Spleen (tissue), 11 donors: ENCODE measurements around the gene SDK2. TPM values are rescaled to one million over a fixed set of nuclear protein-coding genes. Genes with fewer than 3 reads are reported as not detected.

Experiments used
- DNase-seq: peaks from one replicate; pipeline ENCODE4 v3.0.0-alpha.2; 2020
- H3K27ac ChIP-seq, 8 donors: fragments of 200-600 bp; sonication (generic) in 7 of 8; 1 replicate in 4 of 8; 2 replicates in 4 of 8; pipeline versions ENCODE4 v1.5.0 to v1.8.0; 2016 to 2021; ENCODE audit warnings: inconsistent platforms in 4 of 8, mild to moderate bottlenecking in 4 of 8, moderate library complexity in 1 of 8
- H3K27me3 ChIP-seq, 7 donors: fragments of 200-600 bp; sonication (generic) in 6 of 7; replicated peaks in 1 of 7; 1 replicate in 4 of 7; 2 replicates in 3 of 7; pipeline versions ENCODE4 v1.5.0 to v1.8.0; 2016 to 2021; ENCODE audit warnings: inconsistent platforms in 3 of 7, mild to moderate bottlenecking in 1 of 7
- H3K36me3 ChIP-seq, 6 donors: fragments of 200-600 bp; sonication (generic) in 5 of 6; 1 replicate in 4 of 6; 2 replicates in 2 of 6; pipeline versions ENCODE4 v1.5.0 to v1.8.0; 2016 to 2021; ENCODE audit warnings: inconsistent platforms in 2 of 6
- H3K4me1 ChIP-seq, 6 donors: fragments of 200-600 bp; sonication (generic) in 5 of 6; 1 replicate in 3 of 6; 2 replicates in 3 of 6; pipeline versions ENCODE4 v1.5.0 to v1.8.0; 2016 to 2021; ENCODE audit warnings: inconsistent platforms in 3 of 6
- H3K4me3 ChIP-seq, 8 donors: fragments of 200-600 bp; sonication (generic) in 7 of 8; 1 replicate in 4 of 8; 2 replicates in 4 of 8; pipeline versions ENCODE4 v1.5.0 to v1.8.0; 2016 to 2021; ENCODE audit warnings: inconsistent platforms in 4 of 8, mild to moderate bottlenecking in 4 of 8, moderate library complexity in 2 of 8
- H3K9me3 ChIP-seq, 8 donors: fragments of 200-600 bp; sonication (generic) in 7 of 8; 1 replicate in 4 of 8; 2 replicates in 4 of 8; pipeline versions ENCODE4 v1.5.0 to v1.8.0; 2016 to 2021; ENCODE audit warnings: inconsistent platforms in 4 of 8
- POLR2A ChIP-seq, 3 donors: fragments of 450-650 bp; IDR thresholded peaks; one replicate each; pipeline ENCODE4 v1.5.1; 2017; ENCODE audit warnings: antibody characterized with exemption in 3 of 3, mild to moderate bottlenecking in 1 of 3
- POLR2AphosphoS5 ChIP-seq, 3 donors: sonication (generic); formaldehyde crosslinking; IDR thresholded peaks; one replicate each; pipeline ENCODE4 v1.5.1; 2017; ENCODE audit warnings: antibody characterized with exemption in 3 of 3
- WGBS, 5 donors: extraction: QIAGEN DNeasy Blood & Tissue Kit in 3 of 5; methylation state at CpG; one replicate each; pipeline versions ENCODE4 v1.1.5 to v1.1.7; 2013 to 2018; 5-methylcytosine and 5-hydroxymethylcytosine counted together
- intact Hi-C: fragments of 100-400 bp; cut with DNase I; formaldehyde crosslinking; loops from one replicate; pipeline ENCODE4 v1.15.0; 2023; ENCODE audit warnings: low total_unique reads
- polyA plus RNA-seq, 3 donors: library from polyadenylated mRNA; stranded (reverse); fragments of 200-250 nt; gene quantifications; one replicate each; pipeline ENCODE4 v1.2.1, GENCODE V29; 2013
- total RNA-seq, 7 donors: library from RNA; depleted of rRNA in 3 of 7; stranded (reverse); fragments of >200 nt in 3 of 7; fragmentation: NEBNext Ultra II Directional in 4 of 7; extraction: Animal tissue kit (Norgen Biotek cat#: 25700) in 4 of 7; gene quantifications; one replicate each; pipeline versions ENCODE4 v1.1.0 to v1.2.1, GENCODE V29; 2016 to 2021
- TF ChIP-seq, protein P1 (sequence below), 11 experiments: fragments of 200-600 bp in 7 of 11; fragments of 450-650 bp in 4 of 11; sonication (generic) in 4 of 11; IDR thresholded peaks in 8 of 11; conservative IDR thresholded peaks in 3 of 11; 1 replicate in 7 of 11; 2 replicates in 4 of 11; pipeline versions ENCODE4 v1.4.0 to v1.8.0; 2016 to 2021; ENCODE audit warnings: antibody characterized with exemption in 11 of 11, inconsistent platforms in 4 of 11, mild to moderate bottlenecking in 1 of 11
- donor health status: healthy with polysubstance abuse.
- donor health status: DM: no; HTN: no; CAD: no; lungs with moderate emphysema.
- donor health status: DM: no; HTN: no; CAD: no.
- donor health status: Bipolar disorder and iron deficiency.
- donor health status: healthy.
- donor health status: DM: no; HTN: no; CAD: no.
- donor health status: DM: yes; HTN: yes; CAD: no.

Gene SDK2
- total and polyA plus RNA-seq, 10 donors = 0.86 to 16.5 (median 9.7) TPM

DNA sequence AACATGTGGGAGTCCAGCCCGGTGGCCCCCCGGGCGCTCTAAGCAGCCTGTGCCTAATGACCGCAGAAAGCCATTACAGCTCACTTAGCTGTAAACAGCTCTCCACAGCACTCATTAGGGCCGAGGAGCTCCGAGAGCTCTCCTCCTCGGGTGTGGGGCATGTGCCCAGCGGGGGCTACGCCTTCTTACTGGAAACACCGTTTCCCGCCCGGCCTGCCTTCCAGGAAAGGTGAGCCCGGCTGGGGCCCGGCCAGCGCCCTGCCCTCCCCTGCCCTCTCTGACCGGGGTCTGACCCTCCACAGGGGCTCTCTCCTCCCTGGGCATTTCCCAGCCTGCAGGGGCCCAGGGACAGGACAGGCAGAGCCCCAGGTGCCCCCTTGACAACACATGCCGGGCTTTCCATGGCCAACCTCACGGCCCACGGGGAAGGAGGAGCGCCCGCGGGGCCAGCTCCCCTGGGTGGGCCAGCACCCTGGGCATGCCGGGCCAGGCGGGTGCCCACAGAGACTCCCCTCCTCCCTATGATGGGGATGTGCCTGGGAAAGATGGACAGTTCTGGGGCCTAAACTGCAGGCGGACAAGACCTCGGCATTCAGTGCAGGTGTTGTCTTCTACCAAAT is 72.6 kb downstream of the SDK2 start:
- peak; percentile 72 for DNase-seq
- intact Hi-C loops = no loop called here
- Histone ChIP-seq H3K4me1 (peaks cover 0 to 14% (median 11%) of the 10 kb centered on the region in 6 donors), H3K36me3 (no peaks in the 10 kb centered on the region), H3K9me3 (no peaks in the 10 kb centered on the region), H3K27ac (no peak overlapping the region), H3K27me3 (no peaks in the 10 kb centered on the region), H3K4me3 (no peak overlapping the region)
- no peak for TF ChIP-seq POLR2A (IDR thresholded peaks at IDR 0.05)
- TF ChIP-seq, protein P1, sequence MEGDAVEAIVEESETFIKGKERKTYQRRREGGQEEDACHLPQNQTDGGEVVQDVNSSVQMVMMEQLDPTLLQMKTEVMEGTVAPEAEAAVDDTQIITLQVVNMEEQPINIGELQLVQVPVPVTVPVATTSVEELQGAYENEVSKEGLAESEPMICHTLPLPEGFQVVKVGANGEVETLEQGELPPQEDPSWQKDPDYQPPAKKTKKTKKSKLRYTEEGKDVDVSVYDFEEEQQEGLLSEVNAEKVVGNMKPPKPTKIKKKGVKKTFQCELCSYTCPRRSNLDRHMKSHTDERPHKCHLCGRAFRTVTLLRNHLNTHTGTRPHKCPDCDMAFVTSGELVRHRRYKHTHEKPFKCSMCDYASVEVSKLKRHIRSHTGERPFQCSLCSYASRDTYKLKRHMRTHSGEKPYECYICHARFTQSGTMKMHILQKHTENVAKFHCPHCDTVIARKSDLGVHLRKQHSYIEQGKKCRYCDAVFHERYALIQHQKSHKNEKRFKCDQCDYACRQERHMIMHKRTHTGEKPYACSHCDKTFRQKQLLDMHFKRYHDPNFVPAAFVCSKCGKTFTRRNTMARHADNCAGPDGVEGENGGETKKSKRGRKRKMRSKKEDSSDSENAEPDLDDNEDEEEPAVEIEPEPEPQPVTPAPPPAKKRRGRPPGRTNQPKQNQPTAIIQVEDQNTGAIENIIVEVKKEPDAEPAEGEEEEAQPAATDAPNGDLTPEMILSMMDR (IDR thresholded peaks at IDR 0.05 in 8 of 11, conservative IDR thresholded peaks at IDR 0.05 in 3 of 11) = no peak
- TF ChIP-seq POLR2AphosphoS5 (IDR thresholded peaks at IDR 0.05) = no peak
- 84 to 95% (median 91%) methylated on average over 17 to 26 of the region's 26 CpGs for WGBS, 5 donors

DNA sequence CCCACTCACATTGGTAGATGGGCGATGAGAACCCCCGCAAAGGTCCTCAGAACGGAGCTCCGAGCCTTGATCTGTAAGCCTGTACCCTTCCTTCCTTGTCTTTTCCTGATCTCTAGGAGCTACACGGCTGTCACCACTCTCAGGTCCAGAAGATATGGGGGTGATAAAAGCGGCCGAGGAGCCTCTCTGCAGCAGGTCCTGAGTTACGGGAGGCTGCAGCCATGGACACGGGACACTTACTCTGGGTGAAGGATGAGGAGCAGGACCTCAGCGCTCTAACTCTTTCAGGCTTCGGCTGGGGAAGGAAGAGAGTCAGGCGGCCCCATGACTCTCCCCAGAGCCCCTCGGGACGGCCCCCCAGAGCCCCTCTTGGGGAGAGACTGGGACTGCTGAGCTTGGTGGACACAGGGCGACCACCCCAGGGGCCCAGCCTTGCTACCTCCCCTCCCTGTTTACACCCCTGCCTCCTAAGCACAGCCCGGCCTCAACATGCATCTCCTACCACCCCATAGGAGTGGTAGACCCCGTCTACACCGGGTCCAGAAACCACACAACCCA is 74.4 kb downstream of the SDK2 start:
- 87 to 92% (median 90%) methylated on average over 16 to 18 of the region's 18 CpGs for WGBS, 5 donors
- no peak overlapping the region for H3K27ac ChIP-seq
- H3K4me1 ChIP-seq = peaks cover 0 to 16% (median 11%) of the 10 kb centered on the region in 6 donors
- no peaks in the 10 kb centered on the region for H3K36me3 ChIP-seq
- intact Hi-C loops = no loop called here
- peak; percentile 70 for DNase-seq
- H3K9me3 ChIP-seq = no peaks in the 10 kb centered on the region
- TF ChIP-seq POLR2A (IDR thresholded peaks at IDR 0.05) (no peak), POLR2AphosphoS5 (IDR thresholded peaks at IDR 0.05) (no peak)
- TF ChIP-seq, protein P1 (IDR thresholded peaks at IDR 0.05 in 8 of 11, conservative IDR thresholded peaks at IDR 0.05 in 3 of 11) = no peak
- no peaks in the 10 kb centered on the region for H3K27me3 ChIP-seq
- H3K4me3 ChIP-seq = no peak overlapping the region

DNA sequence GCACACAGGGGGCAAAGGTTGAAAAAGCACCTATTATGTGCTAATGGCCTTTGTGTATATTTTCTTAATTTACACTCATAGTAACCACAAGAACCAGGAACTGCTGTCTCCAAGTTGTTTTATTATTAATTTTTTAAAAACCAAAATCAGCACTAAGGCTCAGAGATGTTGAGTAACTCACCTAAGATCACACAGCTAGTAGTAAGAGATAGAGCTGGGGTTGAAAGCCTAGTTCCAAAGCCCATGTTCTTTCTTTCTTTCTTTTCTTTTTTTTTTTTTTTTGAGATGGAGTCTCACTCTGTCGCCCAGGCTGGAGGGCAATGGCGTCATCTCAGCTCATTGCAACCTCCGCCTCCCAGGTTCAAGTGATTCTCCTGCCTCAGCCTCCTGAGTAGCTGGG is 75.3 kb downstream of the SDK2 start:
- Histone ChIP-seq H3K4me3 (no peak overlapping the region), H3K27ac (no peak overlapping the region), H3K4me1 (peaks cover 0 to 16% (median 11%) of the 10 kb centered on the region in 6 donors), H3K27me3 (no peaks in the 10 kb centered on the region), H3K36me3 (no peaks in the 10 kb centered on the region), H3K9me3 (no peaks in the 10 kb centered on the region)
- no peak for TF ChIP-seq POLR2AphosphoS5 (IDR thresholded peaks at IDR 0.05)
- TF ChIP-seq, protein P1 (IDR thresholded peaks at IDR 0.05 in 8 of 11, conservative IDR thresholded peaks at IDR 0.05 in 3 of 11) = no peak
- TF ChIP-seq POLR2A (IDR thresholded peaks at IDR 0.05) = no peak
- no peak for DNase-seq
- intact Hi-C loops = no loop called here
- WGBS, 5 donors = 95 to 96% (median 95%) methylated on average over 3 of the region's 3 CpGs

DNA sequence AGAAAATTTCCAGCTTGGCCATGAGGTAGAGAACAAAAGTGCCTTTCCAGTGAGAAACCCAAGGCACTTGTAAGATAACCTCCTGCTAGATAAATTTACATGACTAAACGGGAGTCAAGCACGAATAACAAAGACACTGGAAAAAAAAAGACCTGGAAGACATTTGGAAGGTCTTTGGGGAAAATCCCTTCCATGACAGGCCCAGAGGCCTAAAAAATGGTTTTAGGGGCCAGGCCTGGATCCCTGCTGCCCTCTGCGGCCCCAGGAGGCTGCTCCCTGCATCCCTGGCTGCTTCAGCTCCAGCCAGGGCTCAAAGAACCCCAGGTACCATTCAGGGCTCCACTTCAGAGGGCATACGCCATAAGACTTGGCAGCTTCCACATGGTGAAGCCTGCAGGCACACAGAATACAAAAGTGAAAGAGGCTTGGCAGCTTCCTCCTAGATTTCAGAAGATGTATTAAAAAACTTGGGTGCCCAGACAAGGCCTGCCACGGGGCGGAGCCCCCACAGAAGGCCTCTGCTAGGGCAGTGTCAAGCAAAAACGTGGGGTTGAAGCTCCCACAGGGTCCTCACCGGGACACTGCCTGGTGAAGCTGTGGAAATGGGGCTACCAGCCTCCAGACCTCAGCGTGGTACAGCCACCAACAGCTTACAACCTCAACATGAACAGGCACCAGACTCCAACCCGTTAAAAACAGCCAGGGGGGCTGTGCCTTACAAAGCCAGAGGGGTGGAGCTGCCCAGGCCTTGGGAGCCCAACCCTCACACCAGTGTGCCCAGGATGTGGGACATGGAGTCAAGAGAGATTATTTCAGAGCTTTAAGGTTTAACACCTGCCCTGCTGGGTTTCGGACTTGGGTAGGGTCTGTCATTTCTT is 77.1 kb downstream of the SDK2 start:
- 45 to 59% (median 51%) methylated on average over 11 of the region's 11 CpGs for WGBS, 5 donors
- peak overlapping the region; percentile 30 to 84 (median 77) for H3K27ac ChIP-seq
- intact Hi-C loops = no loop called here
- H3K36me3 ChIP-seq = no peaks in the 10 kb centered on the region
- no peak for TF ChIP-seq POLR2A (IDR thresholded peaks at IDR 0.05)
- TF ChIP-seq, protein P1 (IDR thresholded peaks at IDR 0.05 in 8 of 11, conservative IDR thresholded peaks at IDR 0.05 in 3 of 11) = peak in 2 of 11 experiments; percentile 13 to 23
- peak in 2 of 3 donors; percentile 20 to 22 for TF ChIP-seq POLR2AphosphoS5 (IDR thresholded peaks at IDR 0.05)
- peak; percentile 88 for DNase-seq
- H3K4me1 ChIP-seq = peaks cover 0 to 16% (median 11%) of the 10 kb centered on the region in 6 donors
- H3K9me3 ChIP-seq = no peaks in the 10 kb centered on the region
- no peak overlapping the region for H3K4me3 ChIP-seq
- H3K27me3 ChIP-seq = no peaks in the 10 kb centered on the region
